DND-41 (cell line): ENCODE results near the gene PTPRR.

Source experiments
- ATAC-seq: fragments of 200-7000 bp; cut with Tn5 transposase; 3 replicates; pipeline ENCODE4 v1.9.1; 2021; ENCODE audit warnings: low read depth; ENCODE audit not compliant: insufficient read depth
- DNase-seq: peaks from one replicate; pipeline ENCODE4 v3.0.0-alpha.2; 2020
- H2AFZ ChIP-seq: 2 replicates; pipeline ENCODE4 v1.6.0; 2012; ENCODE audit warnings: low read depth, low read length
- H3K27ac ChIP-seq: 2 replicates; pipeline ENCODE4 v1.5.1; 2012; ENCODE audit warnings: low read length, inconsistent platforms
- H3K27me3 ChIP-seq: fragments of 200-600 bp; sonication (generic); 2 replicates; pipeline ENCODE4 v1.6.0; 2012; ENCODE audit warnings: low read length, mild to moderate bottlenecking, inconsistent platforms; ENCODE audit not compliant: insufficient read depth, poor library complexity
- H3K36me3 ChIP-seq: 2 replicates; pipeline ENCODE4 v1.5.1; 2012; ENCODE audit warnings: low read length, inconsistent platforms; ENCODE audit not compliant: insufficient read depth
- H3K4me1 ChIP-seq: 2 replicates; pipeline ENCODE4 v1.5.1; 2012; ENCODE audit warnings: mild to moderate bottlenecking, low read length; ENCODE audit not compliant: insufficient read depth
- H3K4me2 ChIP-seq: 2 replicates; pipeline ENCODE4 v1.6.0; 2012; ENCODE audit warnings: mild to moderate bottlenecking, moderate library complexity, low read length, inconsistent platforms; ENCODE audit not compliant: insufficient read depth
- H3K4me3 ChIP-seq, 2 experiments: fragments of 200-600 bp in 1 of 2; shearing (Covaris generic) in 1 of 2; 2 replicates each; pipeline ENCODE4 v1.5.1; 2012 to 2016; ENCODE audit warnings: inconsistent platforms in 2 of 2, low read length in 2 of 2, mild to moderate bottlenecking in 2 of 2, low read depth in 1 of 2, moderate library complexity in 1 of 2
- H3K79me2 ChIP-seq: 2 replicates; pipeline ENCODE4 v1.6.0; 2012; ENCODE audit warnings: low read length, inconsistent platforms; ENCODE audit not compliant: insufficient read depth
- H3K9ac ChIP-seq: 2 replicates; pipeline ENCODE4 v1.6.0; 2012; ENCODE audit warnings: low read depth, mild to moderate bottlenecking, inconsistent platforms, low read length, moderate library complexity
- H3K9me3 ChIP-seq: 2 replicates; pipeline ENCODE4 v1.5.1; 2012; ENCODE audit warnings: low read length, moderate library complexity, mild to moderate bottlenecking, inconsistent platforms; ENCODE audit not compliant: insufficient read depth, severe bottlenecking
- H4K20me1 ChIP-seq: 2 replicates; pipeline ENCODE4 v1.6.0; 2012; ENCODE audit warnings: low read length; ENCODE audit not compliant: insufficient read depth
- EZH2 ChIP-seq: IDR thresholded peaks from 3 replicates; pipeline ENCODE4 v1.6.1; 2012; ENCODE audit warnings: borderline replicate concordance, low read depth, mild to moderate bottlenecking, moderate library complexity, low read length, inconsistent platforms; ENCODE audit not compliant: severe bottlenecking
- TF ChIP-seq, protein P1 (sequence below): IDR thresholded peaks from 2 replicates; pipeline ENCODE4 v1.5.1; 2012; ENCODE audit warnings: borderline replicate concordance, low read length, moderate library complexity, mild to moderate bottlenecking; ENCODE audit not compliant: poor library complexity, severe bottlenecking; ENCODE audit errors: extremely low read depth

Gene PTPRR

DNA sequence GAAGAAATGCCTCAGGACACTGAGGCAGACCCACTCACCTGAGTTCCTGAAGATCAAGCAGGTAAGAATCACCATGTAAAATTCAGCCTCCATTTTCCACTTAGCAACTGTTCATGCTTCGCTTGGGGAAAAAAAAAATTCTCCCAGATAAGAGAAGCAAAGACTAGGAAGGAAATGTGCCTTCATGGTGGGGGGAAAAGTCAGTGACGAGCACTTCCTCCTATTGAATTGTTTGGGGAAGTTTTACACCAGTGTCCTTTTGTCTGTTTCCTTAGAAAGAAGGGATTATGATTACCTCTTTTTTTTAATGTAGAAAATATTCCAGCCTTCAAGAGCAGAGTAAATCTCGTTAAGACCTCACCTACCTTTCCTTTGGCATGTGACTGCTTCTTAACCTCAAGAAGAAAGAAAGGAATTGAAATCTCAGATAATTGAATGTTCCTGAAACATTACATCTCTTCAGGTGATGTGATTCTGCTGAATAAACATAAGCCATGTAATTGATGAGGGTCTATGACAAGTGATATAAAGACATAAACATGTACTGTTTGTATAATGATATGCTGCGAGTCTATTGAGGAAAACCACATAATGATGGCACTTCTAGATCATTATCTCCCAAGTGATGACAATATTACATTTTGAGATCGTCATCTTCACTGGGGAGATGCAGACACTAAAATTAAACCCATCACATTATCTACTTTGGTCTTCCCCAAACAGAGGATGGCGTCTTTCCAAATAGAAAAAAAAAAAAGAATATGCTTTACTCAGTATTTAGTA is 283.0 kb downstream of the PTPRR start, which contains the start of gene PTPRB:
Gene PTPRB, minus strand, starts transcription at position 127 of the 783 bp plus-strand sequence. Its CDS starts 34 bp downstream, at position 93.
- H3K4me3 ChIP-seq, result no peak within 1 kb of the TSS
- H3K4me1 ChIP-seq, result no peaks in the 10 kb centered on the region
- no peaks in the 10 kb centered on the region for H3K79me2 ChIP-seq
- DNase-seq (no peak), ATAC-seq (no peak)
- no peaks in the 10 kb centered on the region for H3K27me3 ChIP-seq
- H3K4me2 ChIP-seq, result no peak within 1 kb of the TSS
- H2AFZ ChIP-seq, result no peak within 1 kb of the TSS
- H3K9ac ChIP-seq, result no peak within 1 kb of the TSS
- no peaks in the 10 kb centered on the region for H3K36me3 ChIP-seq
- H3K27ac ChIP-seq, result no peak within 1 kb of the TSS
- no peaks in the 10 kb centered on the region for H3K9me3 ChIP-seq
- no peak for TF ChIP-seq EZH2
- TF ChIP-seq, protein P1, sequence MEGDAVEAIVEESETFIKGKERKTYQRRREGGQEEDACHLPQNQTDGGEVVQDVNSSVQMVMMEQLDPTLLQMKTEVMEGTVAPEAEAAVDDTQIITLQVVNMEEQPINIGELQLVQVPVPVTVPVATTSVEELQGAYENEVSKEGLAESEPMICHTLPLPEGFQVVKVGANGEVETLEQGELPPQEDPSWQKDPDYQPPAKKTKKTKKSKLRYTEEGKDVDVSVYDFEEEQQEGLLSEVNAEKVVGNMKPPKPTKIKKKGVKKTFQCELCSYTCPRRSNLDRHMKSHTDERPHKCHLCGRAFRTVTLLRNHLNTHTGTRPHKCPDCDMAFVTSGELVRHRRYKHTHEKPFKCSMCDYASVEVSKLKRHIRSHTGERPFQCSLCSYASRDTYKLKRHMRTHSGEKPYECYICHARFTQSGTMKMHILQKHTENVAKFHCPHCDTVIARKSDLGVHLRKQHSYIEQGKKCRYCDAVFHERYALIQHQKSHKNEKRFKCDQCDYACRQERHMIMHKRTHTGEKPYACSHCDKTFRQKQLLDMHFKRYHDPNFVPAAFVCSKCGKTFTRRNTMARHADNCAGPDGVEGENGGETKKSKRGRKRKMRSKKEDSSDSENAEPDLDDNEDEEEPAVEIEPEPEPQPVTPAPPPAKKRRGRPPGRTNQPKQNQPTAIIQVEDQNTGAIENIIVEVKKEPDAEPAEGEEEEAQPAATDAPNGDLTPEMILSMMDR, result no peak
- no peaks in the 10 kb centered on the region for H4K20me1 ChIP-seq

DNA sequence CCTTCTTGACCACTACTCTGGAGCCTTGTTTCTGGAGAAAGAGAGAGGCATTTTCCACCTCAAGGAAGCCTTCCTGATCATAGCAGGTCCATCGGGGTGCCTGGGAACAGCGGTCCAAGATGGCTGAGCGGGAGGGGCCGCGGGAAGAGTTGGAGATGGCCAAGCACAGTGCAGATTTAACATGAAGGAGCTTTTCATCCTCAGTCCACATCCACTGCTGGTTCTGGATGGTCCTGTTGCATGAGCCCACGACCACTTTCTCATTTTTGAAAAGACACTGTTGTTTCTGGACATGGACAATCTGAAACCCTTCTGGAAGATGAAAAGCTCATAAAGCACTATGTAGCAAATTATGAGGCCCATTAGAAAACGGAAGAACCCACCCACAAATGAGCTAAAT is 284.8 kb downstream of the PTPRR start:
- Histone ChIP-seq H3K36me3 (no peaks in the 10 kb centered on the region), H3K79me2 (no peaks in the 10 kb centered on the region), H3K9ac (no peak overlapping the region), H3K27me3 (no peaks in the 10 kb centered on the region), H3K4me3 (no peak overlapping the region), H3K4me2 (no peak overlapping the region), H2AFZ (no peak overlapping the region), H3K27ac (no peak overlapping the region), H3K9me3 (no peaks in the 10 kb centered on the region), H3K4me1 (no peaks in the 10 kb centered on the region), H4K20me1 (no peaks in the 10 kb centered on the region)
- ATAC-seq, result no peak
- no peak for TF ChIP-seq EZH2
- TF ChIP-seq, protein P1, result no peak
- DNase-seq, result no peak

DNA sequence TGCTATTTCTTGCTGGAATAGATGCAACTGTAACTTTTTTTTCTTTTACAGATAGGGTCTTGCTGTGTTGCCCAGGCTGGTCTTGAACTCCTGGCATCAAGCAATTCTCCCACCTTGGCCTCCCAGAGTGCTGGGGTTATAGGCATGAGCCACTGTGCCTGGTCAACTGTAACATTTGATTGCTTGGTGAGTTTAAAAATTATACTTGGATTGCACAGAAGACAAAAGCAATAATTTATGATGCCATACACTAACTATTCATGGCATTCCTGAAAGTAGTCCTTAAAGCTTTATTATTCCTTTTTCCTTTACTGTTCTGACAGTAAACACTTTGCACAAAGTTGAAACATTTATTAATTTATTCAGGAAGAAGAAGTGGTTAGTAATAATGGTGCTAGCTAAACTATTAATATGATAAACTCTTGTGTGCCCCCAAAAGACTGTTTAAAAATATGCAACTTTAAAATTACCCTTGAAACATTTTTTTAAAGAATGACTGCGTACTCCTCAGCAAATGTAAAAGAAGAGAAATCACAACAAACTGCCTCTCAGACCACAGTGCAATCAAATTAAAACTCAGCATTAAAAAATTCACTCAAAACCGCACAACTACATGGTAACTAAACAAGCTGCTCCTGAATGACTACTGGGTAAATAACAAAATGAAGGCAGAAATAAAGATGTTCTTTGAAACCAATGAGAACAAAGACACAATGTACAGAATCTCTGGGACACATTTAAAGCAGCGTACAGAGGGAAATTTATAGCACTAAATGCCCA is 291.6 kb downstream of the PTPRR start:
- no peaks in the 10 kb centered on the region for H3K4me1 ChIP-seq
- no peak overlapping the region for H3K4me3 ChIP-seq
- no peaks in the 10 kb centered on the region for H4K20me1 ChIP-seq
- H2AFZ ChIP-seq, result no peak overlapping the region
- H3K36me3 ChIP-seq, result no peaks in the 10 kb centered on the region
- no peak for DNase-seq
- TF ChIP-seq EZH2, result no peak
- TF ChIP-seq, protein P1, result no peak
- H3K27me3 ChIP-seq, result no peaks in the 10 kb centered on the region
- no peaks in the 10 kb centered on the region for H3K9me3 ChIP-seq
- H3K4me2 ChIP-seq, result no peak overlapping the region
- ATAC-seq, result no peak
- H3K27ac ChIP-seq, result no peak overlapping the region
- H3K79me2 ChIP-seq, result no peaks in the 10 kb centered on the region
- H3K9ac ChIP-seq, result no peak overlapping the region
